Mesothelial cell of epicardium (in vitro differentiated cells): Measurements from ENCODE around the gene LSM12. TPM values are rescaled to one million over a fixed set of nuclear protein-coding genes. Genes with fewer than 3 reads are reported as not detected.

ENCODE experiments used
- DNase-seq, 2 experiments: peaks; one replicate each; pipeline ENCODE4 v3.0.0; 2021; ENCODE audit warnings: low spot score in 2 of 2; ENCODE audit not compliant: unreplicated experiment in 2 of 2
- H3K27ac Mint-ChIP-seq: 2 replicates; pipeline ENCODE4 v1.8.0; 2021; ENCODE audit warnings: mixed read lengths
- H3K27me3 Mint-ChIP-seq: 2 replicates; pipeline ENCODE4 v1.8.0; 2021; ENCODE audit warnings: low read depth, mixed read lengths
- H3K36me3 Mint-ChIP-seq: 2 replicates; pipeline ENCODE4 v1.8.0; 2021; ENCODE audit warnings: mixed read lengths
- H3K4me1 Mint-ChIP-seq: 2 replicates; pipeline ENCODE4 v1.8.0; 2021; ENCODE audit warnings: mixed read lengths
- H3K4me3 Mint-ChIP-seq: 2 replicates; pipeline ENCODE4 v1.8.0; 2021; ENCODE audit warnings: mild to moderate bottlenecking, moderate library complexity, mixed read lengths
- H3K9me3 Mint-ChIP-seq: 2 replicates; pipeline ENCODE4 v1.8.0; 2021; ENCODE audit warnings: mixed read lengths
- total RNA-seq: library from RNA; stranded (reverse); gene quantifications from 3 replicates; pipeline ENCODE4 v1.2.1, GENCODE V29; 2021
- TF ChIP-seq, protein P1 (sequence below): fragments of 200-600 bp; sonication (generic); IDR thresholded peaks from one replicate; pipeline ENCODE4 v1.5.0; 2021; ENCODE audit warnings: antibody characterized with exemption; ENCODE audit not compliant: unreplicated experiment

Gene LSM12
- total RNA-seq, 1 donor from 2014 or later = 58.0 TPM

DNA sequence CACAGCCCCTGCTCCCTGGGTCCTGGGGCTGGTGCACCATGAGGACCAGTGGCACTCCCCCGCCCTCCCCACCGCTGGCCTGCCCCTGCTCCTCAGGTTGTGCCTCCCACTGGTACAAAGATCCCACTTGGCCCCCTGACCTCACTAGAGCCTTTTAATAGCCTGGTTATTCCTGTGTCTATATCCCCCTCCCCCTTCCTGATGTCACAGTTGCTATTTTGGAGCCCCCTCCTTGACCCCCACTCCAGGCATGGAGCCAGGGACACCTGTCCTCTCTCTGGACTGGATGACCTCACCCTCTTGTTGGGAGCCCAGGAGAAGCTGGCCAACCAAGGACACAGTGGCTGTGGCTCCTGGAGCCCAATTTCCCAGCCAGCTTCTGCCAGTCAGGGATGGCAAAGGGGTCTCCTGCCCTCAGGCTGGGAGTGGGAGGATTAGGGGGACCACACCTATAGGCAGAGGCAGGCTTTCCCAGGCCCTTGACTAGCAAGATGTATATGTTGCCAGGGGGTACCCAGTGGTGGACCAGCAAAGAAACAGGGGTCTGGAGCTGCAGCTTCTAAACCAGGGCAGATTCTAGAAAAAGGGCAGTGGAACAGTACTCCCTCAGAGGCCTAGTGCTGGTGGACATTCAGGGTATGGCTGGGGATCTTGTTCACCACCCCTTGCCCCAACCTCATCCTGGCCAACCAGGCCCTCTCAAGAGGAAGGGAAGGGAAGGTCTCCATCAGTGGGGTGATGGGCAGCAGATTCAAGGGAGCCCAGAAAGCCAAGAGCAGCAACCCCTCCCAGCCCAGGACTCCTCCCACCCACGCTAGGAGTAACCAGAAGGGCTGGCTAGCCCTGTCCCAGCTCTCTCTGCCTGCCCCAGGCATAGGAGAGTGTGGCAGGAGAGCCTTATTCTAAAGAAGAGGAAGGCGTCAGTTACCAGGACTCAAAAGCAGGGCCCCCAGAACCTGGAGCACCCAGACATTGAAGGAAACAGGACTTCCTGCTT is 46.1 kb upstream of the LSM12 start:
- Mint-ChIP-seq H3K36me3 (no peaks in the 10 kb centered on the region), H3K27ac (no peak overlapping the region), H3K4me3 (no peak overlapping the region), H3K4me1 (peaks cover 19% of the 10 kb centered on the region), H3K27me3 (no peaks in the 10 kb centered on the region), H3K9me3 (no peaks in the 10 kb centered on the region)
- no peak for DNase-seq
- TF ChIP-seq, protein P1, sequence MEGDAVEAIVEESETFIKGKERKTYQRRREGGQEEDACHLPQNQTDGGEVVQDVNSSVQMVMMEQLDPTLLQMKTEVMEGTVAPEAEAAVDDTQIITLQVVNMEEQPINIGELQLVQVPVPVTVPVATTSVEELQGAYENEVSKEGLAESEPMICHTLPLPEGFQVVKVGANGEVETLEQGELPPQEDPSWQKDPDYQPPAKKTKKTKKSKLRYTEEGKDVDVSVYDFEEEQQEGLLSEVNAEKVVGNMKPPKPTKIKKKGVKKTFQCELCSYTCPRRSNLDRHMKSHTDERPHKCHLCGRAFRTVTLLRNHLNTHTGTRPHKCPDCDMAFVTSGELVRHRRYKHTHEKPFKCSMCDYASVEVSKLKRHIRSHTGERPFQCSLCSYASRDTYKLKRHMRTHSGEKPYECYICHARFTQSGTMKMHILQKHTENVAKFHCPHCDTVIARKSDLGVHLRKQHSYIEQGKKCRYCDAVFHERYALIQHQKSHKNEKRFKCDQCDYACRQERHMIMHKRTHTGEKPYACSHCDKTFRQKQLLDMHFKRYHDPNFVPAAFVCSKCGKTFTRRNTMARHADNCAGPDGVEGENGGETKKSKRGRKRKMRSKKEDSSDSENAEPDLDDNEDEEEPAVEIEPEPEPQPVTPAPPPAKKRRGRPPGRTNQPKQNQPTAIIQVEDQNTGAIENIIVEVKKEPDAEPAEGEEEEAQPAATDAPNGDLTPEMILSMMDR = no peak

DNA sequence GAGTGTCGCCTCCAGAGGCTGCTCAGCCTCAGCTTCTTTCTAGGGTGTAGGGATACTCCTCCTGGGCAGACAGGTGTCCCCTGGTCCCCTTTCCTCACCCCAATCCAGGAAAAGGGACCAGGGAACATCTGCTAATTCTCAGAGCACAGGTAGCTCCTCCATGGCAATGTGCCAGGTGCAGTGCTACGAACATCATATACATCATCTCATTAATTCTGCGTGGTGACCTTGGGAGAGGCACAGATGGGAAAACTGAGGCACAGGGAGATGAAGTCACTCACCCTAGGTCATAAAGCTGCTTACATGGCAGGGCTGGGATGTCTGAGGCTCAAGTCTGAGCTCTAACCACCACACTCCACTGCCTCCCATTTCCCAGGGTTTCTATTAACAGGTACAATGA is 45.3 kb upstream of the LSM12 start:
- Mint-ChIP-seq H3K36me3 (no peaks in the 10 kb centered on the region), H3K4me1 (peaks cover 19% of the 10 kb centered on the region)

DNA sequence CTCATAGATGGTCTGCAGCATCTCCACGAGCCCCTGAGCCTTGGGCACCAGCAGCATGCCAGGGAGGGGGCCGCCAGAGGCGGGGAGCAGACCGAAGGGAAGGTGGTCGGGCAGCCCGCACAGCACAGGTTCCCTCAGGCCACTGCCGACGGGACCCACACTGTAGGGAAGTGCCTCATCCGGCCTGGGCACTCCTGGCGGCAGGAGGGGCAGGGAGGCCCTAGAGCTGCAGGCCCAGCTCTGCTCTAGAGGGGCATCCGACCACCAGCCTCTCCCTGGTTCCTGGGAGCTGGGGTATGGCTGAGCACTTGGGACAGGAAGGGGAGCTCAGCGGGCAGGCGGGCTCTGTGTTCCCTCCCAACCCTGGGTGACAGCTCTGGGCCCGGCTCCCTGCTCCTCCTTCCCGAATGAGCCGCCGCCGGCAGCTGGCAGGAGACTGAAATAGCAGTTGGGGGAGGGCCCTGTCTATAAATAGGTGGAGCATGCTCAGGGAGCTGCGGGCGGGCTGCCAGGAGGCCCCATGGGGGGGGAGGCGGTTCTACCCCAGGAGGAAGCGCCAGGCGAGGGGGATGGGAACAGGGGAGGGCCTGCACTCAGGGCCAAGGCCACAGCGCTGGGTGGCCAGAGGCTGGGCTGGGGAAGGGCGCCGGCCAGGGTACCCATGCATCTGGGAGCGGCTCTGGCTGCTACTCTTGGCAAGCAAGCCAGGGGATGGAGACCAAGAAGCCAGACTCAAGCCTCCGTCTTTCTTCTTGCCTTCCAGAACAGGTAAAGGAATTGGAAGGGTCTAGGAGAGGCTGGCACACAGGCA is 44.6 kb upstream of the LSM12 start:
- no peak overlapping the region for H3K4me3 Mint-ChIP-seq
- TF ChIP-seq, protein P1 = no peak

More for the DNA sequence above, 45.3 kb upstream of the LSM12 start:
- no peak for DNase-seq
- Mint-ChIP-seq H3K4me3 (no peak overlapping the region), H3K27ac (no peak overlapping the region), H3K9me3 (no peaks in the 10 kb centered on the region), H3K27me3 (no peaks in the 10 kb centered on the region)
- TF ChIP-seq, protein P1 = no peak

DNA sequence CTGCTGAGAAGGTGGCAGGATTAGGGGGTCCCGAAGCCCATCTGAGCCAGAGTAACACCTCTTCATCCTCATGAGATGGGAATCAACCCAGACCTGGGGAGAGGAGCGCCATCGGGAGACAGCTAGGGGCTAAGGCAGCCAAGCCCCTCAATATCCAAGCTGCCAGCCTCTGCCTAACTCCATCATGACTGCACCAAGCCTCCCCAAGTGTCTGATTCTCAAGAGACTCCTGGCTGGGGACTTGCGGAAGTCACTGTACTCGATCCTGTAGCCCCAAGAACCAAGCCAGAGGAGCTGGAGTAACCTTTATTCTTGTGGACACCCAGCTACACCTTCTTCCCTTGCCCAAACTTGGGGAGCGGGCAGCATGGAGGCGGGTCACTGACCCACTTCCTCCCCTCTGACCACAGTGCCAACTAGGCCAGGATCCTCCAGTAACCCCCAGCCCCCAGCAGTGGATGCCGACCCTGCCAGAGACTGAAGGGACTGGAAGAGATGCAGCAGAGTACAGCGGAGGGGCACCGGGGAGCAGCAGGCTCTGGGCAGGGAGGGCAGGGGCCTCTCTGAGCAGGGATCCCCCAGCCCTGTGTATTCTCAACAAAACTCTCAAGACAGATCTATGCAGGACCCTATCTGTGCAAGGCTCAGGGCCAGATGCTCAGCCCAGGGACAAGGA is 43.7 kb upstream of the LSM12 start:
- Mint-ChIP-seq H3K4me3 (no peak overlapping the region), H3K4me1 (peaks cover 19% of the 10 kb centered on the region), H3K9me3 (no peaks in the 10 kb centered on the region), H3K27me3 (no peaks in the 10 kb centered on the region), H3K36me3 (no peaks in the 10 kb centered on the region), H3K27ac (no peak overlapping the region)
- no peak for DNase-seq
- TF ChIP-seq, protein P1 = no peak

More for the DNA sequence above, 44.6 kb upstream of the LSM12 start:
- Mint-ChIP-seq H3K4me1 (peaks cover 19% of the 10 kb centered on the region), H3K27me3 (no peaks in the 10 kb centered on the region), H3K27ac (no peak overlapping the region), H3K9me3 (no peaks in the 10 kb centered on the region), H3K36me3 (no peaks in the 10 kb centered on the region)
- peak; percentile 61 to 84 for DNase-seq

DNA sequence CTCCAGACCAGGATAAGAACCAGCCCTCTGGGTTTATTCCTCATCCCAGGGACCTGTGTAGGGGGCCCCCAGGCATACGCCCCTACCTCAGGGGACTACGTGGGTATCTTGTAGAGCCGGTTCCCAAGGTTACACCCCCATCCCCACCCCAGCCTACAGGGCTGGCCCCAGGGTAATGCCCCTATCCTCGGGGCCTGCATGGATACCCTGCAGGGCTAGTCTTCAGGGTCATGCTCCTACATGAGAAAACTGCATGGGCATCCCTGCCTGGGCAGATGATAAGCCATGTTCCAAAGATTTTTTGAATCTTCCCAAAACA is 42.8 kb upstream of the LSM12 start:
- Mint-ChIP-seq H3K4me1 (peaks cover 19% of the 10 kb centered on the region), H3K9me3 (no peaks in the 10 kb centered on the region), H3K36me3 (no peaks in the 10 kb centered on the region), H3K27me3 (no peaks in the 10 kb centered on the region), H3K27ac (no peak overlapping the region), H3K4me3 (no peak overlapping the region)
- DNase-seq = no peak
- TF ChIP-seq, protein P1 = no peak
